Pons (tissue), 1 donor: ENCODE results near the gene DNASE2.
"Not testable (repeated sequence)": the region's sequence is repeated elsewhere in the genome, so short reads cannot be mapped to it uniquely, and the experiment has no call there.

ENCODE experiments used
- DNase-seq: peaks from one replicate; pipeline ENCODE4 v3.0.0-alpha.2; 2016; ENCODE audit warnings: low spot score

The DNASE2 gene

GRCh38 chr19:12881172-12881808, at the start of gene DNASE2:
DNASE2 (minus strand) TSS chr19:12881449; CDS start chr19:12881375, 74 bp downstream.
- DNase-seq = peak; percentile 84

- DNase-seq = no peak
These were observed 48.9 kb upstream of the DNASE2 start for GRCh38 chr19:12930002-12930645.

DNA sequence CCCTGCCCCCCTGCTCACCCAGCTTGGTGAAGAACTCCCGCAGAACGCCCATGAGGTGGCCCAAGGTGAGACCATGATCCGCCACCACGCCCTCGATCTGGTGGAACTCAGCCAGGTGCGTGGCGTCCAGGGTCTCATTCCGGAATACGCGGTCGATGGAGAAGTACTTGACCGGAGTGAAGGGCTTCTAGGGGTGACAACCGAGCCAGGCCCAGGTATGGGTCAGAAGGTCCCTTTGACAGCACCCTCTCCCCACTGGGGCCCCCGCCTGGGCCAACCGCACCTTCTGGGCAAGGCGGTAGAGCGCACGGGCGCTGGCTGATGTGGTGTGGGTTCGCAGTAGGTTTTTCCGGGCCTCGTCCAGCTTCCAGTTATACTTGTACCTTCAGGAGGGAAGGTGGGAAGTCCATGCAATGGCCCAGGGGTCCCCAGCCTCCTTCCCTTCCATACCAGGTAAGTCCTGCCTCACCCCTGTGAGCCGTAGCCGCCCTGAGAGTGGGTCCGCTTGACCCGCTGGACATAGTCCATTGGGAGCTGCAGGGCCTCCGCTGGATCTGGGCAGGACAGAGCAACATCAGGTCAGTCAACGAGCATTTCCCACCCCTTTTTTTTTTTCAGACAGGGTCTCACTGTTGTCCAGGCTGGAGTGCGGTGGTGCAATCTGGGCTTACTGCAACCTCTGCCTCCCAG, 43.5 kb upstream of the DNASE2 start:
- no peak for DNase-seq

GRCh38 chr19:12922959-12923358, 41.7 kb upstream of the DNASE2 start:
- no peak for DNase-seq

DNA sequence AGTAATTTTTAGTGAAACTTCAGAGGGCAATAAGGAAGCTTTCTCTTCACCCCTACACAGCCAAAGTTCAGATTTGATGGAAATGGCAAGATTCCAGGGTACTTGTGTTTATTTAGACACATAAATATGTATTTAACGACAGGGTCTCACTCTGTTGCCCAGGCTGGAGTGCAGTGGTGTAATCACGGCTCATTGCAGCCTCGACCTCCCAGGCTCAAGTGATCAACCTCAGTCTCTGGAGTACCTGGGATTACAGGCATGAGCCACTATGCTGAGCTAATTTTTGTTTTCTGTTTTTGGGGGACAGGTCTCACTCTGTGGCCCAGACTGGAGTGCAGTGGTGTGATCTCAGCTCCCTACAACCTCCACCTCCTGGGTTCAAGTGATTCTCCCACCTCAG, 39.8 kb upstream of the DNASE2 start:
- DNase-seq = no peak

DNA sequence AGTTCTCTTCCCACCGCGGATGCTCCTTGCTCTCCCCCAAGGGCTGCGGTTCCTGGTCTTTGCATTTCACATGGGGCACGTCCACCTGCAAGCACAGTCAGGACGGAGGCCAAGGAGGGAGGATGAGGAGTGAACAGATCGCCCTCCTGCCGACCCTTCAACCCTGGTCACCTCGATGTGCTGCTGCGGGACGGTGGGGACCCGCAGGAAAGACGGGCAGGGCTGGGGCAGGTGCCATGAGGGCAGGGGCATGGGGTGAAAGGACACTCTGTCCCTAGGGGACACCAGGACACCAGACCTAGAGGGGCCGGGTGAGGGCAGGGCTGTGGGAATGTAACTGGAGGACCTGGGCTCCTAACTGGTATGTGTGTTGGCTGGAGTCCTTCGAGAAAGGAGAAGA, 37.0 kb upstream of the DNASE2 start:
- DNase-seq = no peak

DNA sequence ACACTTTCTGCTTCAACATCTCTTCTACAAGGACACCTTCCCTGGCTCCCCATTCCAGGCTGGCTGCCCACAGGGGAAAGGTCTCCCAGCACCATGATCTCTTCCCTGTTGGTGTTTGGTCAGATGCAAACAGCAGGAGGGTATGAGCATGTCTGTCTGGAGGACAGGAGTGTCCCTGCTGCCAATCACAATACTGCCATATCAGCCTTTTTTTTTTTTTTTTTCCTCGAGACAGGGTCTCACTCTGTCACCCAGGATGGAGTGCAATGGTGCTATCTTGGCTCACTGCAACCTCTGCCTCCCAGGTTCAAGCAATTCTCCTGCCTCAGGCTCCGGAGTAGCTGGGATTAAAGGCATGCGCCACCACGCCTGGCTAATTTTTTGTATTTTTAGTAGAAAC, 34.6 kb upstream of the DNASE2 start:
- DNase-seq = not testable (repeated sequence)

DNA sequence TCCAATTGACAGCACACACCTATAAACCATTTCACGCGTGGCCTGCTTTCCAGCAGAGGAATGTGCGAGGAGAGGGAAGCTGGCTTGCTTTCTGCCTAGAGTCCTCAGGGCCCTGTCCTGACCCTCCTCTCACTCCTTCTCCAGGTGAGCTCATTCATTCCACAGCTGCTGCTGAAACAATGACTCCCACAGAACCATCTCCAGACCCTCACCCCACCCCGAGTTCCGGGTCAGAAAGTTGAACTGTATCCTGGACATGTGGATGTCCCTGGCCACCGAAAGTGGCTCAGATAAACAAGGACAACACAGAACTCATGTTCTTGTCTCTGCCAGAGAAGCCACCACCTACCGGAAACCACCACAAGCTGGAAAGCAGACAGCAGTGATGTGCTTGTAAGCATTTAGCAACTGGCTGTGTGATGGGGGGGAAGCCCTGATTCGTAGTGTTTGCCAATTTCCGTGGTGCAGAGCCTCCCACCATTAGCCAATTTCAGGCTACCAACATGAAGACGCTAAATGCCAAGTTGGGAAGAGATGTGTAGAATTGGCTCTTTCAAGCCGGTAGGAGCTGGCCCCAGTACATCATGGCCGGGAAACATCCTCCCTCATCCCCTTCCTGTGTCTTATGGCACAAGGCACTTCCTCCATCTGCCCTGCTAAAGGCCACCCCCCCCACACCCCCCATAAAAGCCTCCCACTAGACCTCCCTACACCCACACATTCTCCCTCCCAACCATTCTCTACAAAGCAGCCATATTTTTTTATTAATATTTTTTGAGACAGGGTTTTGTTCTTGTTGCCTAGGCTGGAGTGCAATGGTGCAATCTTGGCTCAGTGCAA, 32.8 kb upstream of the DNASE2 start:
- DNase-seq = peak; percentile 57

- DNase-seq = peak; percentile 80
These were observed 31.8 kb upstream of the DNASE2 start for GRCh38 chr19:12913011-12913561.

DNA sequence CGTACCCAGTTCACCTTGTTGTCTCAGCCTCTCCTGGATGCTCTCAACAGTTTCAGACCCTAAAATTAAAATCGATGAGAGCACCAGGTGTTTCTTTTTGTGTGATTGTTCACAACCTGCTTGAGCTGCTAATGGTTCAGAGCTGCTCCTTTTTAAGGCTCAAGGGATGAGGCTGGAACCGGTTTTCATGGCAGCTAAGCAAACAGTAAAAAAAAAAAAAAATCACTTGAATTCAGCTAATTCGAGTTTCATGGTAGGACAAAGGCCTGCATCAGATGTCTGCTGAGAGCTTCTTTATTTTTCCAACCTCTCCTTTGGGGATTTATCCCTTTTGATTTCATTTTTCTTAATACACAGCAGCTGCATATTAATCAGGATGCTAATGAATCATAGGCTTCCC, 31.3 kb upstream of the DNASE2 start:
- no peak for DNase-seq

- DNase-seq = no peak
These were observed 25.9 kb upstream of the DNASE2 start for GRCh38 chr19:12907166-12907565.

GRCh38 chr19:12899891-12900518, 18.8 kb upstream of the DNASE2 start:
- DNase-seq = no peak

DNA sequence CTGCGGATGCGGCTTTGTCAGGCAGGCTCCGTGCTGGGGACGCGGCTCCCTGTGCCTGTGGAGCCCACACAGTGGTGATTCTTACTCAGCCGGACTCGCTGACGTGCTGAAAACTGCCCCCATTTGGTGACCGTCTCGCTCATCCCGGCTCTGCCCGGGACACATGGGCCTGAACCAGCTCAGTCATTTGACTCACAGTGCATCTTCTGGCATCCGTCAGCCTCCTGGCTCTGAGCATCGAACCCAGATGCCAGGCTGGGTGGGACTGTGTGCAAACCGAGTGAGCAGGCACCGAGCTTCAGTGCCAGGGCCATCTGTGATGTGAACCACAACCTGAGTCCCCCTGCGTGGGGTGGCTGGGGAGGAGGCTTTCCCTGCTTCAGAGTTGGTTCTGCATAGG, 15.2 kb upstream of the DNASE2 start:
- DNase-seq = no peak

GRCh38 chr19:12893582-12893981, 12.3 kb upstream of the DNASE2 start:
- no peak for DNase-seq

DNA sequence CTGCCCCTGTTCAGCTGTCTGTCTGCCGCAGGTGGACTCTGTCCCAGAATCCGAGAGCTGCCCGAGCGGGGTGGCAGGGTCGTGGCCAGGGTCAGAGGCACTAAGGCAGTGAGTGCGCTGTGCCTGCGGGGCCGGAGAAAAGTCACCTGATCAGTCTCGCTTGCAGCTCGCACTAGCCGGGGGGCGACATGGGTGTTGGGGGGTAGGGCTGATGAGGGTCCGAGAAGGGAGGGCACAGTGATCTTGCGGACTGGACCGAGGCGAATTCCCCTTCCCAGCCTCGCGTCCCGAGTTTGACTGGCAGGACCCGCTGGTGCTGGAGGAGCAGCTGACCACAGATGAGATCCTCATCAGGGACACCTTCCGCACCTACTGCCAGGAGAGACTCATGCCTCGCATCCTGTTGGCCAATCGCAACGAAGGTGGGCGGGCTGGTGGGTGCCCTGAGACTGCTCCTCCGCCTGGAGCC, 10.3 kb upstream of the DNASE2 start:
- no peak for DNase-seq

DNA sequence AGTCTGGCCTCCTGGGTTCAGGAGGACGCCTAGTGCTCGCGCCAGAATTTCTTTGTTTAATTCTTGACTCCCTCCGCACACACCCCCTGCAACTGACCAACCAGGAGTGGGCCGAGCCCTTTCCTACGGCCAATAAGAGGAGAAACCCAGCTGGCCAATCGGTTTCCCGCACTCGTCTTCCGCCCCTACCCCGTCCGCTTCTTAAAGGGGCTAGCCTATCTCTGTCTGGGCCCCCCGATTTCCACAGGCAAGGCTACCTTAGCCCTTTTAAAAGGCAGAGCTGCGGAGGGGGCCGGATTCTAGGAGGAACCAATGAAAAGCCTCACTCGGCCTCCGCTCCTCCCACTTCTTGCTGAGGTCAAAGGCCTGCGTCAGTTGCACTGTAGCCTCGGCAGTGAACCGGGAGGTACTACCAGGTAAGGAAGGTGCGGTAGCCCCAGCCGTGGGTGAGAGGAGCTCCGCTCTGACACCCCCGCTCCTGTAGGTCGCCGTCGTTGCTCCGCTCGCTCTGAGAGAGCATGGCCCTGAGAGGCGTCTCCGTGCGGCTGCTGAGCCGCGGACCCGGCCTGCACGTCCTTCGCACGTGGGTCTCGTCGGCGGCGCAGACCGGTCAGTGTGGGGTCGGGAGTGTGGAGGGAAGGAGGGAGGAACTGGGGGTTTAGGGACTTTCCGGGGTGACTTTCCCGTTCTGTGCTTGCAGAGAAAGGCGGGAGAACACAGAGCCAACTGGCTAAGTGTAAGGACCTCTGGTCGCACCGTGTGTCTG, 9.7 kb upstream of the DNASE2 start, which contains the start of gene GCDH:
GCDH (plus strand) TSS at position 374 of the 766 bp plus-strand sequence; CDS start at position 519, 145 bp downstream.
- DNase-seq = peak; percentile 99

- DNase-seq = not testable (repeated sequence)
These were observed 9.1 kb upstream of the DNASE2 start for GRCh38 chr19:12890299-12890786.

- no peak for DNase-seq
These were observed 6.9 kb upstream of the DNASE2 start for GRCh38 chr19:12888006-12888603.

GRCh38 chr19:12886969-12887747, 5.9 kb upstream of the DNASE2 start, which contains the start of gene KLF1:
KLF1 (minus strand) TSS chr19:12887201; CDS start chr19:12887140, 61 bp downstream.
- DNase-seq = no peak
